ENCODE measurements around the gene KAT2A.

Gene KAT2A

DNA sequence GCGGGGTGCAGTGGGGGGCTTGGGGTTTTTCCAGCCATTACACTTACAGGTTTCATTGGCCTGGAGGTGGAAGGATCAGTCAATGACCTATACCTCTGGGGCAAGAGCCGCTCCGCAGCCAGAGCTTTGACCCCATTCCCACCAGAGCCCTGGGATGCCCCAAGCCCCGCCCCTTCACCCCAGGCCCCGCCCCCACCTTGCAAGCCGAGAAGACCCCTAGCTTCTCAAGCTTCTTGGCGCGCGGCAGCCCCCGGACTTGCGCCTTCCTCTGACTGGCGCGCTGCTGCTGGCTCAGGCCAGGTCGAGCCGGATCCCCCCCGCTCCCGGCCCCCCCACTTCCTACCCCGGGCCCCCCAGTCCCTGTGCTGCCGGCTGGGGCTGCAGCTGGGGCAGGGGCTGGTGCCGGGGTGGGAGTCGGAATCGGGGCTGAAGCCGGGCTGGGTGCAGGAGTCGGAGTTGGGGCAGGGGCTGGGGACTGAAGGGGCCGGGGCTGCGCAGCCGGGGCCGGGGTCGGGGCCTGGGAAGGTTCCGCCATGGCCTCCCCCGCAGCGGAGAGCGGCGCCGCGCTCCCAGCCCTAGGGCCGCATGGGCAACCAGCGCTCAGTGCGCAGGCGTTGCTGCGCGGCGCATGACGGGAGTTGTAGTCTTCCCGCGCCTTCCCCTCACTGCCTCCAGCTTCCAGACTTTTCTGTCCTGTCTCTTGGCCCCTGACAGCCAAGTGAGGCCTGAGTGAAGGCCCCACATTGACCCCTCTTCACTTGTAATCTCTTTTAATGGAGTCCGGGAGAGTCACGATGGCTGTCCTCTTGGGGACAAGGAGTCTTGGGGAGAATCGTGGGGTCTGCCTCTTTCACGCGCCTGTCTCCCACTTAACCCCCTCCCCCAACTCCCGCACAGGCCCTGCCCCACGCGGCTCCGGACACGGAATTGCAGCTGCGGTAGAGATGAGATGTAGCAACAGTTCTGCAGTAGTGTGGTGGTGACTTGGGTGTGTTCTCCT, at the start of gene KAT2A:
TSS of gene KAT2A (minus strand) at position 598 of the 1,000 bp plus-strand sequence. CDS start at position 535, 63 bp downstream.
- no peak for TF ChIP-seq GATA2 (IDR thresholded peaks at IDR 0.05; ENCODE audit: low read depth, low read length)
- no peak for TF ChIP-seq GATA3 (IDR thresholded peaks at IDR 0.05; ENCODE audit: low read depth, low read length)

DNA sequence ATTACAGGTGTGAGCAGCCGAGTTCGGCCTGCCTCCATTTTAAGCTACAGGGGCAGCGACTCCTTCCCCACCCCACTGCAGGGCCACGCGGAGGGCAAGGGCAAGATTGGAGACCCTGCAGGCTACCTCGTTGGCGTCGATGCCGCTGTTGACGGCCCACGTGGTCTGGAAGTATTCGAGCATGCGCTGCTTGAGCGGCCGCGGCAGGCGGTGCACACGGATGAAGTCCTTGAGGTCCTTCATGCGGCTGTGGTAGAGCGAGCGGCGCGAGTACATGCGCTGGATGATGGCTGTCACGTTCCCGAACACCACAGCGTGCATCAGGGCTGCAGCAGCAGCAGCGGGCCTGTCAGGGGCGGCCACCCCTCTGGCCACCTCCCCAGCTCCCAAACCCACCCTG, 48.2 kb upstream of the KAT2A start:
- TF ChIP-seq GATA3 (IDR thresholded peaks at IDR 0.05; ENCODE audit: low read depth, low read length) (no peak), GATA2 (IDR thresholded peaks at IDR 0.05; ENCODE audit: low read depth, low read length) (no peak)

DNA sequence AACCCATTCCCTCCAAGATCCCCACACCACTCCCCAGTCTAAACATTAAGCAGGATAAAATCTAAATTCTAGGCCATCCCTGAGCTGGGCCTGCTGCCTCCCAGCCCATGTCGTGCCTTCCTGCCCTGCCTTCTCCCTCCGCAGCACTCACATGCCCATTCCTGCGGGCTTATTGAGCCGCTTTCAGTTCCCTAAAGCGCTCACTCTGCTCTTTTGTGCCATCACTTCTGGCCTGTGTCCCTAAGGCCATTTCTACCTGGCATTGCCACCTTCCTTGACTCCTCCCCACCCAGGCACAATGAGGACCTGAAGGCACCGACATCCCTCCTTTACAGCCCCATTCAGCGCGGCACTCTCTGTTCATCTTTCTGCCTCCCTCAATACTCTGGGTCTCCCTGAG, 46.6 kb upstream of the KAT2A start:
- TF ChIP-seq GATA3 (IDR thresholded peaks at IDR 0.05; ENCODE audit: low read depth, low read length), result no peak
- no peak for TF ChIP-seq GATA2 (IDR thresholded peaks at IDR 0.05; ENCODE audit: low read depth, low read length)

DNA sequence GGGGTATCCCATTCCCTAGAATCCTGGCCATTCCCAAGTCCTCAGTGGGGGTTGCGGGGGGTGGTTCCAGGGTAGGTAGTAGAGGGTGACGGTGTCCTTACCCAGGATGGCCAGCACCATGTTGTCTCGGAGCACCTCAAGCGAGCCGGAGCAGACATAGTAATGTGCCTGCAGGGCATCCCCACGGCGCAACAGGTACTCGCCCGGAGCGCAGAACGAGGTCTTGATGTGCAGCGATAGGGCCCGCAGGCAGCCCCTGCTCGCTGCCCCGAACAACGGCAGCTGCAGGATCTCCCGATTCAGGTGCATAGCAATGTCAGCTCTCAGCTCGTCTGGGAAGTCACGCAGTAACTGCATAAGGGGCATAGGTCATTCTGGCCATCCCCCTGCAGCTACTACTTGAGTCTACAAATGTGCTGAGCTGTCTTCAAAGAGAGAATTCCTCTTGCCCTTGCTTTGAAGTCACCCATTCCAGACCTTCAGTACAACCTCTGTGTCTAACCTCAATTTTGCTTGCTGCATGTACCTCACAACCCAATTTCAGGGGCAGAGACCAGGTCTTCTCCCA, 45.1 kb upstream of the KAT2A start:
- TF ChIP-seq GATA3 (IDR thresholded peaks at IDR 0.05; ENCODE audit: low read depth, low read length), result no peak
- no peak for TF ChIP-seq GATA2 (IDR thresholded peaks at IDR 0.05; ENCODE audit: low read depth, low read length)

DNA sequence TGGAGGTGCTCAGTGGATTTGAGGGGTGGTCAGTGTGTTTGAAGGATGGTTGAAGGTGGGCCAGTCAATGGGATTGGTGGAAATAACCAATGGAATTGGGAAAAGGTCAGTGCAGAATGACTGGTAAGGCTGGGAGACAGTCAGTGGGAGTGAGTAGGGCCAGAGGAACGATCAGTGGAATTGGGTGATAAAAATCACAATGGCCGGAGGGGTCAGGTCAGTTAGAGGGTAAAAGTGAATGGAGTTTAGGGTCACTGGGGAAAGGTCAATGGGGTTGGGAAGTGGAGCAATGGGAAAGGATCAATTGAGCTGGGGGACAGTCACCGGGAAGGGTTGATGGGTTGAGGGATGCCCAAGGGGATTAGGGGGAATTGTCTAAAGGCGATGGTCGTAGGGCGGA, 44.6 kb upstream of the KAT2A start:
- no peak for TF ChIP-seq GATA2 (IDR thresholded peaks at IDR 0.05; ENCODE audit: low read depth, low read length)
- TF ChIP-seq GATA3 (IDR thresholded peaks at IDR 0.05; ENCODE audit: low read depth, low read length), result no peak

DNA sequence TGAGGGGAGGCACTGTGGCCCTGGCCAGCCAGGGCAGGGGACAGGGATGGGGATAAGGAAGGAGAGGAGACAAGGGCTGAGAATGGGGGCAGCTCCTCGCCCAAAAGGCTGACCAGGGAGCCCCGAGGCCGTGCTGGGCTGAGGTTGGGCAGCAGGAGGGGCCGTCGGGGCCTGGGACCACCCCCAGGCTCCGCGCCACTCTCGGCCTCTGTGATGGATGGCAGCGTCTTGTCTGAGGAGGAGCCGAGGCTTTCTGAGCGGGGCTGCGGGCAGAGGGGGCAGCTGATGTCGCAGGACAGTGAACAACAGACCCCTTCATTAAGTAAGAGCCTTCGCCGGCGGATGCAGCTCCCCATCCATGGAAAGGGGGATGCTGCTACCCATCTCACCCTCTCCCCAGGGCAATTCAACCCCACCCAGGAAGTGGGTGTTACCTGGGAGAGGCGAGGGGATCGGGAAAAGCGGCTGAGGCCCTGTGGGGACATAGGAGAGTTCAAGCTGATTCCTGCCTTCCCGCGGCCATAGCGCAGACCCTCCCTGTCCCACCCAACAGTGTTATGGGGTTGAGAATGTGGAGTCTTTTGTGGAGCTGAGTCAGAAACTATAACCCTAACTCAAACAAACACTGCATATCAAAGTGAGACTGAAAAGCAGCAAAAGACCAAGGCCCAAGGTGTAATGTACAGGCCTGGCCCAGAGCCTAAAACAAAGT, 42.7 kb upstream of the KAT2A start:
- TF ChIP-seq GATA3 (IDR thresholded peaks at IDR 0.05; ENCODE audit: low read depth, low read length), result no peak
- TF ChIP-seq GATA2 (IDR thresholded peaks at IDR 0.05; ENCODE audit: low read depth, low read length), result no peak

DNA sequence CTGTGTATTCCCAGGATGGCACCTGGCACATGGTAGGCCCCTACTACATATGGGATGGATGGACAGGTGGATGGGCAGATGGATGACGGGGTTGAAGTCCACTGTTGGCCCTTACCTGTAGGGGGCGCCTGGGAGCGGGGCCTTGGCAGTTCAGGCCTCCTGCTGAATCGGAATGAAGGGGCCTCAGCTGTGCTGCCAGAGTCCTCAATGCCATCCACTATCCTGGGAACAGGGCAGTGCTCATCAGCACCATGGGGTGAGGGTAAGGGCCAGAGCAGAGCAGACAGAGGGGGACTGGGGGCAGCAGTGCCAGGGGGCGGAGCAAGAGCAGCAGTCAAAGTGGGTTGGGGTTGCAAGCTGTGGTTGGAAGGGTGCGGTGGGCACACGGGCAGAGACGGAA, 41.9 kb upstream of the KAT2A start:
- no peak for TF ChIP-seq GATA2 (IDR thresholded peaks at IDR 0.05; ENCODE audit: low read depth, low read length)
- TF ChIP-seq GATA3 (IDR thresholded peaks at IDR 0.05; ENCODE audit: low read depth, low read length), result no peak

DNA sequence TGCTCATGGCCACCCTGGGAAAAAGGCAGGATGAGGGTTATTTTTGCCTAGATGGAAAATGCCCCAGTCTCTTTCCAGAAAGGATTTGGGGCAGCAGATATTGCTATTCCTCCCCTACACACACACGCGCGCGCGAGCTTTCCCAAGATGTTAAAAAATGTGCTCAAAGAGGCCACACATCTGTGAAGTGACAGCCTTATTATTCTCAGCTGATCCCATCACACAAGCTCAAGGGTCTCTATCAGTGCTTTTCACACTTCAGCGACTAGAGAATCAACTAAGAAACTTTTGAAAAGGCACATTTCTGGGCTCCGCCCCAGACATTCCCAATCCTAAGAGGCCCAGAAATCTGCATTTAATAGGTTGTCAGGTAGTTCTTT, 39.4 kb upstream of the KAT2A start:
- TF ChIP-seq GATA2 (IDR thresholded peaks at IDR 0.05; ENCODE audit: low read depth, low read length) (no peak), GATA3 (IDR thresholded peaks at IDR 0.05; ENCODE audit: low read depth, low read length) (no peak)

DNA sequence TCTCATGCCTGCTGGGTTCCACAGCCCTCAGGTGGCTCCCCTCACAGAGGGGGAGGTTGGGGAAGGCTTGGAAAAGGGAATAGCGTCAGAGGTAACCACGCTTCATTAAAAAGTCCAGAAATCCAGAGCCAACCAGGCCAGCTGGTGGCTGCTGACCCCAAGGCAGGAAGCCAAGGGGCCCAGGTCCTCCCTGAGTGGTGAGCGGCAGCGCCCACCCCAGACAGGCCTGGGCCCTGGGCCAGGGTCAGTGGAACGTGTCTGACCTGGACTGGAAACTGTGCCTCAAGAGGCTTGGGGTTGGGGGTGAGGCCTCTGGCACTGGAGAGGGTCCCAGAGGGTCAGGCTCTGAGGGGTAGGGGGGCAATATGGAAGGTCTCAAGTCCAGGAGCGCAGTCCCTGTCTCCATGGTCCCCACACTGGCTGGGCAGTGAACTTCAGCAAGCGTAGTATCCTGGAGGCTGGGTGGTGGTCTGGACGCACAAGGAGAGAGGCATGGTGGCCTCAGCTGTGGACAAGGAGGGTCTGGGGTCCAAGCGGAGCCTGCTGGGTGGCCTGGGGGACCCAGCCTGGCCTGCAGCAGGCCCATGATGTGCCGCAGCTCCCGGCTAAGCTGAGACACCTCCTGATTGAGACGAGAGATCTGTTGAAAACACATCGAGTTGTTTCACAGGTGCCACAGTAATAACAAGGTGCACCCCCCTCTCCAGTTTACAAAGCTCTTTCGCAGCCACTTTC, 38.8 kb upstream of the KAT2A start:
- TF ChIP-seq GATA2 (IDR thresholded peaks at IDR 0.05; ENCODE audit: low read depth, low read length), result no peak
- TF ChIP-seq GATA3 (IDR thresholded peaks at IDR 0.05; ENCODE audit: low read depth, low read length), result no peak

DNA sequence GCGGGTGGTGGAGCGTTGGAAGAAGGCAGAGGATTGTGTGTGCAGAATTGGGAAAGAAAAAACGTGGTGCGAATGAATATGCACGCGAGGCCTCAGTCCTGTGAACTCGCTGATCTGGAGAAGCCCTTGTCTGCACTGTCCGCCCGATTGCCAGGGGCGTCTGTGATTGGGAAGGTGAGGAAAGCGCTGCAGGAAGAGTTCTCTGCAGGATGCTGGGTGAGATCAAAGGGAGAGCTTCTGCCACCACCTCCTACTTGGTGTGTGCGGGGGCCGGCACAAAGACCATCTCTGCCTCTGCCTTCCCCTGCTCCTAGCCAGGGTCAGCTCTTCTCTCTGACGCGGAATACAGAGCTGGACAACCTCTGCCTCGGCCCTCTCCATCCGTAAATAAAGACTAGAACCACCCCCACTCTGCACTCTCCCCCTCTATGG, 34.5 kb upstream of the KAT2A start:
- no peak for TF ChIP-seq GATA3 (IDR thresholded peaks at IDR 0.05; ENCODE audit: low read depth, low read length)
- no peak for TF ChIP-seq GATA2 (IDR thresholded peaks at IDR 0.05; ENCODE audit: low read depth, low read length)

DNA sequence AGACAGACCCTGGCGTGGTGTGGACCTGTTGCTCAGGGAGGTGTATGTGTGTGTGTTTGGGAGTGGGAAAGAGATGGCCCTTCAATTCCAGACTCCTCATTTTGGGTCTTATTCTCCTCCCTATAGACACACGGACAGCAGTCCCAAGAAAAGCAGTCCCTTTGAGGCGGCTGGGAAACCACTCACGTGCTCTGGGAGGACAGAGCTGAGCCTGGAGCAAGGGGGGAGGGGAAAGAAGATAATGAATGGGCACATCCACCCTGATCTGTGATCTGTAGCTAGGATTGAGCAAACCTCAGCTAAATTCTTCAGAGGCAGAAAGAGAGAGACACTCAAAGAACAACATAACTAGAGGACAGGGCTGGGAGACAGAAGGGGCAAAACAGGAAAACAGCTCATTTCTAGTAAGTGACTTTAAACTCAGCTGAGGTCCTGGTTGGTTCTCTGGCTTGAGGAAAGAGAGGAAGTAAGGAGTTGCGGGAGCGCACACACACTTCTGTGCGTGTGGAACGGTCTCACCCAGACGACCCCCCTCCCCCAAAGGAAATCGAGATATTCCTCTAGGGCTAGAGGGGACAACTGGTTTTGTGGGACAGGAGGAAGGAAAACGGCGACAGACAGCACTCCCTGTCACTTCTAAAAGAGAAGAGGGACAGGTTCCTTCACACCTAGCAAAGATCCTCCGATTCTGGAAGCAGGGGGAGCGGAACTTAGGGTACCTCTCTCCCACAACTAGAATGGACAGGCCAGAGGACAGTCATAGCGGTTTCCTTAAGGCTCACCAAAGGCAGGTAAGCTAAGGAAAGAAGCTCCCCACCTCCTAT, 33.0 kb upstream of the KAT2A start:
- TF ChIP-seq GATA2 (IDR thresholded peaks at IDR 0.05; ENCODE audit: low read depth, low read length) (no peak), GATA3 (IDR thresholded peaks at IDR 0.05; ENCODE audit: low read depth, low read length) (no peak)

DNA sequence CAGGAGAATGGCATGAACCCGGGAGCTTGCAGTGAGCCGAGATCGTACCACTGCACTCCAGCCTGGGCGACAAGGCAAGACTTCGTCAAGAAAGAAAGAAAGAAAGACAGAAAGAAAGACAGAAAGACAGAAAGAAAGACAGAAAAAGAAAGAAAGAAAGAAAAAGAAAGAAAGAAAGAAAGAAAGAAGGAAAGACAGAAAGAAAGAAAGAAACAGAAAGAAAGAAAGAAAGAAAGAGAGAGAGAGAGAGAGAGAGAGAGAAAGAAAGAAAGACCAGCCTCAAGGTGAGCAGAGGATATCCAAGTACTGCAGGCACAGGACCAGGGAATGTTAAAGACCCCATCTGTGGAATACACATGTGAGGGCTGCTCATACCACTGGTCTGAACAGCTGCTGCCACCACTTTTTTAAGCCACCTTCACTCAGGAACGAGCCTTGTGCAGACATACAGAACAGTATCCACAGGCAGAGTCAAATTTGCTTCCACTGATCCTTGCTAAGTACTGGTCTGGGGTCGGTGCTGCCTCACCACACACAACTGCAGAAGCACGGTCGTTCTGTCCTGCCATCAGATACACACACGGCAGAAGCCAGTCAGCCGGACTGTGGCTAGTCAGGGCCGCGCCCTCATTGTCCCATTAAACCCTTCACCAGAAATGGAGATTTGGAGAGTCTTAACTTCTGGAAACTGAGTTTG, 25.9 kb upstream of the KAT2A start:
- TF ChIP-seq GATA3 (IDR thresholded peaks at IDR 0.05; ENCODE audit: low read depth, low read length), result no peak
- TF ChIP-seq GATA2 (IDR thresholded peaks at IDR 0.05; ENCODE audit: low read depth, low read length), result no peak
